Stimulated activated naive CD8-positive, alpha-beta T cell treated with anti-CD3 and anti-CD28 coated beads, Interleukin-15, amount 100 ng/mL, for 72 hours (primary cell): Measurements from ENCODE around the gene TELO2.
"Not testable (repeated sequence)": the region's sequence is repeated elsewhere in the genome, so short reads cannot be mapped to it uniquely, and the experiment has no call there.

Experiments used
- ATAC-seq: fragments of 150-1000 bp; cut with Tn5 transposase; 2 replicates; pipeline ENCODE4 v1.10.0; 2021; ENCODE audit warnings: mild to moderate bottlenecking, moderate library complexity
- DNase-seq, 2 donors: peaks; one replicate each; pipeline ENCODE4 v3.0.0; 2021 to 2022
- H3K27ac Mint-ChIP-seq, 2 donors: one replicate each; pipeline ENCODE4 v1.8.0; 2022; ENCODE audit warnings: mild to moderate bottlenecking in 2 of 2, mixed read lengths in 2 of 2, moderate library complexity in 2 of 2
- H3K27me3 Mint-ChIP-seq: one replicate; pipeline ENCODE4 v1.8.0; 2022; ENCODE audit warnings: mixed read lengths
- H3K4me1 Mint-ChIP-seq: one replicate; pipeline ENCODE4 v1.8.0; 2022; ENCODE audit warnings: mild to moderate bottlenecking, mixed read lengths
- H3K4me3 Mint-ChIP-seq, 2 donors: one replicate each; pipeline ENCODE4 v1.8.0; 2022; ENCODE audit warnings: mild to moderate bottlenecking in 2 of 2, mixed read lengths in 2 of 2, moderate library complexity in 1 of 2
- H3K9me3 Mint-ChIP-seq, 2 donors: one replicate each; pipeline ENCODE4 v1.8.0; 2022; ENCODE audit warnings: mixed read lengths in 2 of 2

Gene TELO2

GRCh38 chr16:1466968-1467521, 26.1 kb upstream of the TELO2 start:
- DNase-seq, result no peak
- Mint-ChIP-seq H3K27ac (peak overlapping the region in 1 of 2 donors; percentile 94), H3K4me1 (peaks cover 44% of the 10 kb centered on the region), H3K4me3 (no peak overlapping the region), H3K9me3 (no peaks in the 10 kb centered on the region), H3K27me3 (no peaks in the 10 kb centered on the region)
- ATAC-seq, result no peak

GRCh38 chr16:1468426-1468810, 24.7 kb upstream of the TELO2 start:
- Mint-ChIP-seq H3K27me3 (no peaks in the 10 kb centered on the region), H3K4me1 (peaks cover 57% of the 10 kb centered on the region)

GRCh38 chr16:1469141-1469540, 24.0 kb upstream of the TELO2 start:
- not testable (repeated sequence) for H3K27me3 Mint-ChIP-seq, DNase-seq, H3K4me3 Mint-ChIP-seq, H3K9me3 Mint-ChIP-seq, ATAC-seq, H3K27ac Mint-ChIP-seq
- H3K4me1 Mint-ChIP-seq, result peaks cover 63% of the 10 kb centered on the region

More at GRCh38 chr16:1468426-1468810, 24.7 kb upstream of the TELO2 start:
- Mint-ChIP-seq H3K9me3 (no peaks in the 10 kb centered on the region), H3K27ac (no peak overlapping the region), H3K4me3 (no peak overlapping the region)
- ATAC-seq, result no peak
- DNase-seq, result no peak

GRCh38 chr16:1469693-1470201, 23.4 kb upstream of the TELO2 start:
- ATAC-seq, result no peak
- peaks cover 64% of the 10 kb centered on the region for H3K4me1 Mint-ChIP-seq
- no peak for DNase-seq
- no peaks in the 10 kb centered on the region for H3K9me3 Mint-ChIP-seq
- H3K27ac Mint-ChIP-seq, result peak overlapping the region; percentile 46 to 54
- peak overlapping the region in 1 of 2 donors; percentile 63 for H3K4me3 Mint-ChIP-seq
- no peaks in the 10 kb centered on the region for H3K27me3 Mint-ChIP-seq

GRCh38 chr16:1470481-1471251, 22.5 kb upstream of the TELO2 start:
- H3K27me3 Mint-ChIP-seq, result no peaks in the 10 kb centered on the region
- H3K4me1 Mint-ChIP-seq, result peaks cover 64% of the 10 kb centered on the region
- no peaks in the 10 kb centered on the region for H3K9me3 Mint-ChIP-seq
- H3K27ac Mint-ChIP-seq, result peak overlapping the region in 1 of 2 donors; percentile 86
- DNase-seq (no peak), ATAC-seq (no peak)
- no peak overlapping the region for H3K4me3 Mint-ChIP-seq

GRCh38 chr16:1471569-1472194, 21.5 kb upstream of the TELO2 start:
- ATAC-seq, result no peak
- DNase-seq, result no peak
- H3K27me3 Mint-ChIP-seq, result no peaks in the 10 kb centered on the region
- H3K4me1 Mint-ChIP-seq, result peaks cover 69% of the 10 kb centered on the region
- no peak overlapping the region for H3K27ac Mint-ChIP-seq
- no peaks in the 10 kb centered on the region for H3K9me3 Mint-ChIP-seq
- H3K4me3 Mint-ChIP-seq, result peak overlapping the region in 1 of 2 donors; percentile 26

- DNase-seq (no peak), ATAC-seq (no peak)
- Mint-ChIP-seq H3K9me3 (no peaks in the 10 kb centered on the region), H3K27me3 (no peaks in the 10 kb centered on the region), H3K4me1 (peaks cover 57% of the 10 kb centered on the region), H3K4me3 (peak overlapping the region; percentile 24 to 33), H3K27ac (no peak overlapping the region)
These were observed 20.2 kb upstream of the TELO2 start for GRCh38 chr16:1472974-1473373.

GRCh38 chr16:1474082-1474795, 18.9 kb upstream of the TELO2 start:
- Mint-ChIP-seq H3K27ac (peak overlapping the region in 1 of 2 donors; percentile 25), H3K27me3 (no peaks in the 10 kb centered on the region), H3K4me1 (peaks cover 57% of the 10 kb centered on the region), H3K4me3 (peak overlapping the region; percentile 74 to 79), H3K9me3 (no peaks in the 10 kb centered on the region)
- DNase-seq, result no peak
- ATAC-seq, result peak; percentile 23

- no peaks in the 10 kb centered on the region for H3K27me3 Mint-ChIP-seq
- H3K4me3 Mint-ChIP-seq, result peak within 1 kb of the TSS; percentile 88 to 89
- no peaks in the 10 kb centered on the region for H3K9me3 Mint-ChIP-seq
- ATAC-seq (peak; percentile 95), DNase-seq (peak; percentile 85 to 89)
- peaks cover 51% of the 10 kb centered on the region for H3K4me1 Mint-ChIP-seq
- peak within 1 kb of the TSS; percentile 93 for H3K27ac Mint-ChIP-seq
These were observed 18.2 kb upstream of the TELO2 start, which contains the start of gene CLCN7 for GRCh38 chr16:1474796-1475551. Gene CLCN7 (minus strand): TSS chr16:1475028. CDS start chr16:1474974, 54 bp downstream.

- Mint-ChIP-seq H3K27me3 (no peaks in the 10 kb centered on the region), H3K4me1 (peaks cover 45% of the 10 kb centered on the region), H3K4me3 (peak overlapping the region; percentile 88 to 89), H3K27ac (peak overlapping the region; percentile 93), H3K9me3 (no peaks in the 10 kb centered on the region)
- DNase-seq (no peak), ATAC-seq (no peak)
These were observed 17.5 kb upstream of the TELO2 start for GRCh38 chr16:1475552-1476114.

GRCh38 chr16:1477033-1477432, 16.1 kb upstream of the TELO2 start:
- Mint-ChIP-seq H3K27me3 (peaks cover 9% of the 10 kb centered on the region), H3K4me3 (no peak overlapping the region), H3K4me1 (peaks cover 31% of the 10 kb centered on the region), H3K27ac (no peak overlapping the region), H3K9me3 (no peaks in the 10 kb centered on the region)
- no peak for DNase-seq
- no peak for ATAC-seq

- H3K4me3 Mint-ChIP-seq, H3K27ac Mint-ChIP-seq: not testable (repeated sequence)
- peaks cover 13% of the 10 kb centered on the region for H3K4me1 Mint-ChIP-seq
These were observed 14.2 kb upstream of the TELO2 start for GRCh38 chr16:1478937-1479336.

GRCh38 chr16:1481906-1482835, 11.0 kb upstream of the TELO2 start:
- Mint-ChIP-seq H3K27me3 (peaks cover 9% of the 10 kb centered on the region), H3K9me3 (no peaks in the 10 kb centered on the region), H3K27ac (no peak overlapping the region), H3K4me1 (no peaks in the 10 kb centered on the region), H3K4me3 (no peak overlapping the region)
- DNase-seq (no peak), ATAC-seq (no peak)

More at GRCh38 chr16:1478937-1479336, 14.2 kb upstream of the TELO2 start:
- H3K9me3 Mint-ChIP-seq, DNase-seq, H3K27me3 Mint-ChIP-seq, ATAC-seq: not testable (repeated sequence)
